Left ventricle myocardium inferior (tissue), 1 donor: ENCODE data around the gene GNG13. TPM values are rescaled to one million over a fixed set of nuclear protein-coding genes. Genes with fewer than 3 reads are reported as not detected.

Experiments used
- DNase-seq: peaks from one replicate; pipeline ENCODE4 v3.0.0-alpha.2; 2020
- H3K27ac ChIP-seq: fragments of 200-600 bp; replicated peaks from 2 replicates; pipeline ENCODE4 v1.8.0; 2021
- H3K27me3 ChIP-seq: fragments of 200-600 bp; 2 replicates; pipeline ENCODE4 v1.8.0; 2021; ENCODE audit warnings: low read depth
- H3K36me3 ChIP-seq: fragments of 200-600 bp; 2 replicates; pipeline ENCODE4 v1.8.0; 2021
- H3K4me1 ChIP-seq: fragments of 200-600 bp; 2 replicates; pipeline ENCODE4 v1.8.0; 2021
- H3K4me3 ChIP-seq: fragments of 200-600 bp; 2 replicates; pipeline ENCODE4 v1.8.0; 2021; ENCODE audit warnings: mild to moderate bottlenecking, moderate library complexity
- H3K9me3 ChIP-seq: fragments of 200-600 bp; replicated peaks from 2 replicates; pipeline ENCODE4 v1.8.0; 2021
- intact Hi-C: fragments of 100-400 bp; cut with micrococcal nuclease; formaldehyde crosslinking; loops from one replicate; pipeline ENCODE4 v1.11.0; 2022
- total RNA-seq: library from RNA; stranded (reverse); fragmentation: NEBNext Ultra II Directional; extraction: Animal tissue kit (Norgen Biotek cat#: 25700); gene quantifications from one replicate; pipeline ENCODE4 v1.2.1, GENCODE V29; 2021
- TF ChIP-seq, protein P1 (sequence below): fragments of 200-600 bp; IDR thresholded peaks from 2 replicates; pipeline ENCODE4 v1.8.0; 2021; ENCODE audit warnings: antibody characterized with exemption, mild to moderate bottlenecking, borderline replicate concordance
- donor health status: DM: no; HTN: yes; CAD: no; lungs with severe emphysema.

Gene GNG13
- total RNA-seq, 1 donor from 2014 or later = not detected

DNA sequence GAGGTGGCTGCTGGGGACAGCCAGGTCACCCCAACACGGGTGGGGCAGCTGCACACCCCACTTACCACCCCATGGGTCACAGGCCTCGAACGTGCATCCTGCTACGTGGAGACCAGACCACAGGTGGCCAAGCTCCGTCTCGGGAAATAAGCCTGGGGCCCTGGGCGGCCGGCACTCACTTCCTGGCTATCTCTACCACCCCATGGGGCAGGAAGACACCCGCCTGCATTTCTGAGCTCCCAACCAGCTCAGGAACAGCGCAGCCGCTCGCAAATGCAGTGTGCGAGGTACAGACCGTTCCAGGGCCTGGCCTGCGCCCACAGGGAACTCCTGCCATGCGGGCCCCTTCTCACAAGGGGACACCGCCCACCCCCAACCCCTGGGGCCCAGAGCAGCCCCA, 4.9 kb upstream of the GNG13 start:
- H3K4me1 ChIP-seq = peaks cover 32% of the 10 kb centered on the region
- intact Hi-C loops = no loop called here
- DNase-seq = no peak
- H3K4me3 ChIP-seq = no peak overlapping the region
- H3K27ac ChIP-seq = no peak overlapping the region
- H3K36me3 ChIP-seq = no peaks in the 10 kb centered on the region
- no peaks in the 10 kb centered on the region for H3K9me3 ChIP-seq
- TF ChIP-seq, protein P1, sequence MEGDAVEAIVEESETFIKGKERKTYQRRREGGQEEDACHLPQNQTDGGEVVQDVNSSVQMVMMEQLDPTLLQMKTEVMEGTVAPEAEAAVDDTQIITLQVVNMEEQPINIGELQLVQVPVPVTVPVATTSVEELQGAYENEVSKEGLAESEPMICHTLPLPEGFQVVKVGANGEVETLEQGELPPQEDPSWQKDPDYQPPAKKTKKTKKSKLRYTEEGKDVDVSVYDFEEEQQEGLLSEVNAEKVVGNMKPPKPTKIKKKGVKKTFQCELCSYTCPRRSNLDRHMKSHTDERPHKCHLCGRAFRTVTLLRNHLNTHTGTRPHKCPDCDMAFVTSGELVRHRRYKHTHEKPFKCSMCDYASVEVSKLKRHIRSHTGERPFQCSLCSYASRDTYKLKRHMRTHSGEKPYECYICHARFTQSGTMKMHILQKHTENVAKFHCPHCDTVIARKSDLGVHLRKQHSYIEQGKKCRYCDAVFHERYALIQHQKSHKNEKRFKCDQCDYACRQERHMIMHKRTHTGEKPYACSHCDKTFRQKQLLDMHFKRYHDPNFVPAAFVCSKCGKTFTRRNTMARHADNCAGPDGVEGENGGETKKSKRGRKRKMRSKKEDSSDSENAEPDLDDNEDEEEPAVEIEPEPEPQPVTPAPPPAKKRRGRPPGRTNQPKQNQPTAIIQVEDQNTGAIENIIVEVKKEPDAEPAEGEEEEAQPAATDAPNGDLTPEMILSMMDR = no peak
- H3K27me3 ChIP-seq = peaks cover 32% of the 10 kb centered on the region

DNA sequence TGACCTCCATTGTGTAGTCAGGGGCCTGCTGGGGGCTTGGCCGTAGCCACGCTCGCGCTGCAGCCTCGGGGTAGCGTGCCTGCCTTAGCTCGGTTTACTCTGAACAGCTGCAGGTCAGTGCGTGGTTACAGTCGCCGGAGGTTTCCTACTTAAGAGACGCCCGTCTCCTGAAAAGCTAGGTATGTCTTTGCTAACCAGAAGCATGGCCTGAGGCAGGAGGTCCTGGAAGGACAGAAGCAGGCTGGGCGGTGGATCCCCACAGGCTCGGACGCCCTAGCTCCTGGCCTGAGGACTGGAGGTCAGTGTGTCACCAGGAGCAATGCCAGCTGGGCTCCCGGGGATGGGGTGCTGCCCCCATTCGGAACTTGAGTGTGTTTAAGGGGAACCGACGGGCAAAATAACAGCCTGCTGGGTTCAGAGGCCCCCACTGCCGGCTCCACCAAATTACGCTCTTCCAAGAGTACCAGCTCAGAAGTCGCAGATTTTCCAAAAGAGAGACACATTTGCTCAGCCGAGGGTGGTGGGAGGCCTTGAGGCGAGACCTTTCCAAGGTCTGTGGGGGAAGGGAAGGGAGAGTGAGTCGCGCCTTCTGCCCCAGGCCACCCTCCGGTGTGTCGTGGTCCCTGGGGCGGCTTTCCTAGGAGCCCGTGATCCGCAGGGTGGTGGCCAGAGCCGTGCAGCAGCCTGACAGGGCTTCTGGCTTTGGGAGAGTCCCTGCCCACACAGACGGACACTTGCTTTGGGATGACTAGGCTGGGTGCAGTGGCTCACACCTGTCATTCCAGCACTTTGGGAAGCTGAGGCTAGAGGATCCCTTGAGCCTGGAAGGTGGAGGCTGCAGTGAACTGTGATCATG, 3.9 kb upstream of the GNG13 start:
- Histone ChIP-seq H3K27ac (no peak overlapping the region), H3K27me3 (peaks cover 42% of the 10 kb centered on the region), H3K36me3 (no peaks in the 10 kb centered on the region), H3K4me3 (no peak overlapping the region), H3K9me3 (no peaks in the 10 kb centered on the region), H3K4me1 (peaks cover 32% of the 10 kb centered on the region)
- intact Hi-C loops = no loop called here
- no peak for DNase-seq
- TF ChIP-seq, protein P1 = no peak

DNA sequence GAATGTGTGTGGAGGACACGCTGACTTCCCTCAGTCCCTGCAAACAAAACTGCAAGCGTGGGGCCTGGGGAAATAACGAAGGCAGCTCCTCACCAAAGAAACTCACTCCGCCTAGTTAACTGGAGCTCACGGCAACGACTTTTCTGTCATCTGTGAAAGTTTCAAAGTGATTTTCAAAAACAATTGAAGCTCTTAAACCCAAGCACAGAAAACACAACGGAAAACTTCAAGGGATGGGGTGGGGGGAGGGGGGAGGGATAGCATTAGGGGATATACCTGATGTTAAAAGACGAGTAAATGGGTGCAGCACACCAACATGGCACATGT, 3.2 kb upstream of the GNG13 start:
- Histone ChIP-seq H3K27me3 (peaks cover 49% of the 10 kb centered on the region), H3K36me3 (no peaks in the 10 kb centered on the region), H3K4me1 (peaks cover 32% of the 10 kb centered on the region), H3K9me3 (no peaks in the 10 kb centered on the region), H3K27ac (no peak overlapping the region), H3K4me3 (no peak overlapping the region)
- intact Hi-C loops = no loop called here
- no peak for DNase-seq
- TF ChIP-seq, protein P1 = no peak

DNA sequence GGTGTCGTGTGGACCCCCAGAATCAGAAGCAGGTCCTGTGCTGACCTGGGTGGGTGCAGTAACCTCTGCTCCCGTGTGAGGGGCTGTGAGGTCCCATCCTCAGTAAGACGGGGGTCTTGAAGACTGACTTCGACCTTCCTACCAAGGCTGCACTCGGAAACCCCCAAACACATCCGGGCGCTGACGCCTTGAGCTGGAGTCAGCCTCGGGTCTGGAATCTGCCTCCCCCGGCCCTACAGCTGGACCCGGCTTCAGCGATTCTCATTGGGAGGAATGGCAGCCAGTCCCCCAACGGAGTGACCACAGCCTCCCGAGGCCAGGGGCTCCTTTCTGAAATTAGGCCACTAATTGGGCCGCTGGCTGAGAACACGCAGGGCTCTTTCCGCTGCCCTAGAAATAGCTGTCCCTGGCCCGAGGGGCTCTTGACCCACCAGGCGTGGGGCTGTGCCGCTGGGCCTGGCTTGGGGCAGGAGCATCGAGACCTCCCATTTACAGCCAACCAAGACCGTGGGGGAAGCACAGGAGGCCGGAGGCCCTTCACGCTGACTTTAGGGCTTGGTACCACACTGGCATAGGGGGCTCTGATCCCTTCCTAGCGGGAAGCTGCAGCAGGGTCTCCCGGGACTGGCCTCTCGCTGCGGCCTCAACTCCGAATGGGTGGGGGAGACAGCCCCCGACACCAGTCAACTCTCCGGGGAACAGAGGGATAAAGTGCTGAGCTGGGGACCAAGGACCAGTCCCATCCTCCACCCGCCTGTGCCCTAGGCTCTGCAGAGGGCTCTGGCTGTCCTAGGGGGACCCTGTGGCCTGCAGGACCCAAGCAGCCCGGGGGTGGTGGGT, 2.6 kb upstream of the GNG13 start:
- H3K27ac ChIP-seq = no peak overlapping the region
- H3K4me3 ChIP-seq = no peak overlapping the region
- TF ChIP-seq, protein P1 = no peak
- no peaks in the 10 kb centered on the region for H3K9me3 ChIP-seq
- H3K36me3 ChIP-seq = no peaks in the 10 kb centered on the region
- H3K4me1 ChIP-seq = peaks cover 26% of the 10 kb centered on the region
- intact Hi-C loops = no loop called here
- no peak for DNase-seq
- H3K27me3 ChIP-seq = peaks cover 53% of the 10 kb centered on the region

DNA sequence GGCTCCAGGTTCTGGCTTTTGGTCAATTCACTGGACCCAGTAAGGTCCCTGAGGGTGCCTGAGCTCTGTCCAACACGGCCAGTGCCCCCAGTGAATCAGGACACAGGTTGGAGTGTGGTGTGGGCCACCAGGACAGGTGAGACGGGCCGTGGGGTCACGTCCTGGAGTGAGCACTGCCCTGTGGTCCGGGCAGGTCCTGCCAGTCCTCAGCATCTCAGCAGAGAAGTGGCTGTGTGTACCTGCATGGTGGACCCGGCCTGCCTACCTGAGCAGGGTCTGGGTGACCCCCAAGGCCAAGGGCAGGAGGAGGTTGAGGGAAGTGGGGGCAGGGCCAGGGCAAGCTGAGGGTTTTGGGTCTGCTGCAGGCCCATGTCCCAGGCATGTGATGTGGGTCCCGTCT, 1.9 kb upstream of the GNG13 start:
- Histone ChIP-seq H3K36me3 (no peaks in the 10 kb centered on the region), H3K9me3 (no peaks in the 10 kb centered on the region), H3K27me3 (peaks cover 59% of the 10 kb centered on the region), H3K27ac (no peak overlapping the region), H3K4me3 (no peak overlapping the region), H3K4me1 (peaks cover 21% of the 10 kb centered on the region)
- intact Hi-C loops = no loop called here
- TF ChIP-seq, protein P1 = no peak
- no peak for DNase-seq
